Cardiac muscle cell (in vitro differentiated cells and primary cell): ENCODE results near the gene RAE1. TPM values are rescaled to one million over a fixed set of nuclear protein-coding genes. Genes with fewer than 3 reads are reported as not detected.
A peak's percentile ranks its signal among the peaks of the same experiment; 100 is the strongest.

Experiments used
- DNase-seq, 2 donors: peaks; one replicate each; pipeline versions ENCODE4 v3.0.0 to v3.0.0-alpha.2; 2010 to 2017; ENCODE audit warnings: low read depth in 1 of 2, low spot score in 1 of 2
- H3K27ac ChIP-seq: fragments of 200-600 bp; sonication (generic); 2 replicates; pipeline ENCODE4 v1.5.1; 2016
- H3K27me3 ChIP-seq: fragments of 200-600 bp; sonication (generic); 2 replicates; pipeline ENCODE4 v1.6.0; 2016; ENCODE audit warnings: control low read depth
- H3K36me3 ChIP-seq: fragments of 200-600 bp; sonication (generic); 2 replicates; pipeline ENCODE4 v1.5.1; 2016; ENCODE audit warnings: control low read depth
- H3K4me1 ChIP-seq: fragments of 200-600 bp; sonication (generic); 2 replicates; pipeline ENCODE4 v1.8.1; 2017; ENCODE audit warnings: low read depth, mild to moderate bottlenecking, mixed run types
- H3K4me3 ChIP-seq: fragments of 200-600 bp; sonication (generic); 2 replicates; pipeline ENCODE4 v1.5.1; 2016; ENCODE audit warnings: mild to moderate bottlenecking
- H3K9me3 ChIP-seq: fragments of 200-600 bp; sonication (generic); 2 replicates; pipeline ENCODE4 v1.5.1; 2017; ENCODE audit warnings: low read depth, mild to moderate bottlenecking, control low read depth
- polyA plus RNA-seq: library from polyadenylated mRNA; unstranded; fragments of >200 nt; fragmentation: Nextera tagmentation; extraction: Ambion mirVana; gene quantifications from 2 replicates; pipeline ENCODE4 v1.2.1, GENCODE V29; 2016
- total RNA-seq: library from RNA; depleted of rRNA; stranded (reverse); fragments of >200 nt; gene quantifications from 2 replicates; pipeline ENCODE4 v1.2.3, GENCODE V29; 2016
- TF ChIP-seq, protein P1 (sequence below): IDR thresholded peaks from 2 replicates; pipeline ENCODE4 v1.5.1; 2012; ENCODE audit warnings: low read depth, mild to moderate bottlenecking, low read length

The RAE1 gene
- total and polyA plus RNA-seq, 2 experiments from 2014 or later = 34.2 to 72.4 TPM

DNA sequence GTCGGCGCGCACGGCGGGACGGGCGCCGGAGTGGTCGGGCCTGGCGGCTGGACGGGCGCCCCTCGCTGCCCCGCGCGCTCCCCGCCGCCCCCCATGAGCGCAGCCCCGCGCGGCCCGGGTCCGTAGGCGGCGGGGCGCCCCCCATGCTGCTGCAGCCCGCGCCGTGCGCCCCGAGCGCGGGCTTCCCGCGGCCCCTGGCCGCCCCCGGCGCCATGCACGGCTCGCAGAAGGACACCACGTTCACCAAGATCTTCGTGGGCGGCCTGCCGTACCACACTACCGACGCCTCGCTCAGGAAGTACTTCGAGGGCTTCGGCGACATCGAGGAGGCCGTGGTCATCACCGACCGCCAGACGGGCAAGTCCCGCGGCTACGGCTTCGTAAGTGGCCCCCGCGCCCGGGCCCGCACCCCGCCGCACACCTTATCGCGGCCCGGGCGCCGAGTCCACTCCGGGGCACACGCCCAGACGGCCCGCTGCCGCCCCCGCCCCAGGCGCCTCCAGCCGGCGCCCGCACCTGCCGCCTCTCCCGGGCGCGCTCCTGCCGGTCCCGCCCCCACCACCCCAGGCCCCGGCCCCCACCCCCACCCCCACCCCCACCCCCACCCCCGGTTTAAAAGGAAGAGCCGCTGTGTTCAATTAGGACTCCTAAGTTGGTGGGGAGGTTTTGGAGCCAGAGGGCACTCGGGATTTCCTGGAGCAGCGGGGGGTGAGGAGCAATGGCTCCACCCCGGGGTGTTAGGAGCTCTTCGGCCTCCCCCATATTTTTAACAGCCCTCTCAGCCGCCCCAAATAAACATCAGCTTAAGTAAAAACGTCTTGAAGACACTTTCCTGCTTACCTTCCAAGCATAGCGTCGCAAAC lies 40.6 kb downstream of the RAE1 start:
- Histone ChIP-seq H3K4me3 (peak overlapping the region; percentile 100), H3K27ac (peak overlapping the region; percentile 93), H3K27me3 (no peaks in the 10 kb centered on the region), H3K36me3 (peaks cover 34% of the 10 kb centered on the region), H3K4me1 (peaks cover 43% of the 10 kb centered on the region), H3K9me3 (no peaks in the 10 kb centered on the region)
- TF ChIP-seq, protein P1, sequence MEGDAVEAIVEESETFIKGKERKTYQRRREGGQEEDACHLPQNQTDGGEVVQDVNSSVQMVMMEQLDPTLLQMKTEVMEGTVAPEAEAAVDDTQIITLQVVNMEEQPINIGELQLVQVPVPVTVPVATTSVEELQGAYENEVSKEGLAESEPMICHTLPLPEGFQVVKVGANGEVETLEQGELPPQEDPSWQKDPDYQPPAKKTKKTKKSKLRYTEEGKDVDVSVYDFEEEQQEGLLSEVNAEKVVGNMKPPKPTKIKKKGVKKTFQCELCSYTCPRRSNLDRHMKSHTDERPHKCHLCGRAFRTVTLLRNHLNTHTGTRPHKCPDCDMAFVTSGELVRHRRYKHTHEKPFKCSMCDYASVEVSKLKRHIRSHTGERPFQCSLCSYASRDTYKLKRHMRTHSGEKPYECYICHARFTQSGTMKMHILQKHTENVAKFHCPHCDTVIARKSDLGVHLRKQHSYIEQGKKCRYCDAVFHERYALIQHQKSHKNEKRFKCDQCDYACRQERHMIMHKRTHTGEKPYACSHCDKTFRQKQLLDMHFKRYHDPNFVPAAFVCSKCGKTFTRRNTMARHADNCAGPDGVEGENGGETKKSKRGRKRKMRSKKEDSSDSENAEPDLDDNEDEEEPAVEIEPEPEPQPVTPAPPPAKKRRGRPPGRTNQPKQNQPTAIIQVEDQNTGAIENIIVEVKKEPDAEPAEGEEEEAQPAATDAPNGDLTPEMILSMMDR = no peak
- peak in 1 of 2 donors; percentile 15 for DNase-seq

DNA sequence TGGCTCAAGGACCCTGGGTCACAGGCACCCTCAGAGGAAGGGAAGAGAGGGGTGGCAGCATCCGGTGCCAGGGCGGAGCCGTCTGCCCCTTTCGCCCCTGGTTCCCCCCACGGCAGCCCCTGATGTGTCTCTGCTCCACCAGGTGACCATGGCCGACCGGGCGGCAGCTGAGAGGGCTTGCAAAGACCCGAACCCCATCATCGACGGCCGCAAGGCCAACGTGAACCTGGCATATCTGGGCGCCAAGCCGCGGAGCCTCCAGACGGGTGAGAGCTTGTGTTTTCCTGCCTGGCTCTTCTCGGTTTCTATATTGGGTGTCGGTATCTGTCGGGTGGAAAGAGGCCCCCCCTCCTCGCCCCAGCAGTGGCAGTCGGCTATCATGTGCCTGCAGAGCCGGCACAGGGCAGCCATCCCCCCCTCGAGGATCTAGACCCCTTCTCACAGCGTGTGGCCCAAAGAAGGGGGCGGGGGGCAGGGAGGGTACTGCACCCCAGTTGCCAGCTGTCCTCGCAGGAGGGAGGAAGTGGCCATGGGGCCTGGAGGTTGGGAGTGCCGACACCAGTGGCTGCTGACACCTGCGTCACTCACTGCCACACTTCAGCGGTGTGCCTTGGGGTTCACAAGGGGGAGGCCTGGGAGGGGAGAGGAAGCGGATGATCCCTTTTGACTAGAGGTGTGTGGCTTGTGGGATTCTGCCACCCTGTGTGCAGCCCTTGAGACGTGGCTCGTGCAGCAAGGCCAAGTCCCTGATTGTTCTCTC lies 41.6 kb downstream of the RAE1 start:
- Histone ChIP-seq H3K9me3 (no peaks in the 10 kb centered on the region), H3K36me3 (peaks cover 44% of the 10 kb centered on the region), H3K27me3 (no peaks in the 10 kb centered on the region), H3K4me1 (peaks cover 53% of the 10 kb centered on the region), H3K27ac (peak overlapping the region; percentile 93), H3K4me3 (peak overlapping the region; percentile 100)
- DNase-seq = no peak
- TF ChIP-seq, protein P1 = no peak

DNA sequence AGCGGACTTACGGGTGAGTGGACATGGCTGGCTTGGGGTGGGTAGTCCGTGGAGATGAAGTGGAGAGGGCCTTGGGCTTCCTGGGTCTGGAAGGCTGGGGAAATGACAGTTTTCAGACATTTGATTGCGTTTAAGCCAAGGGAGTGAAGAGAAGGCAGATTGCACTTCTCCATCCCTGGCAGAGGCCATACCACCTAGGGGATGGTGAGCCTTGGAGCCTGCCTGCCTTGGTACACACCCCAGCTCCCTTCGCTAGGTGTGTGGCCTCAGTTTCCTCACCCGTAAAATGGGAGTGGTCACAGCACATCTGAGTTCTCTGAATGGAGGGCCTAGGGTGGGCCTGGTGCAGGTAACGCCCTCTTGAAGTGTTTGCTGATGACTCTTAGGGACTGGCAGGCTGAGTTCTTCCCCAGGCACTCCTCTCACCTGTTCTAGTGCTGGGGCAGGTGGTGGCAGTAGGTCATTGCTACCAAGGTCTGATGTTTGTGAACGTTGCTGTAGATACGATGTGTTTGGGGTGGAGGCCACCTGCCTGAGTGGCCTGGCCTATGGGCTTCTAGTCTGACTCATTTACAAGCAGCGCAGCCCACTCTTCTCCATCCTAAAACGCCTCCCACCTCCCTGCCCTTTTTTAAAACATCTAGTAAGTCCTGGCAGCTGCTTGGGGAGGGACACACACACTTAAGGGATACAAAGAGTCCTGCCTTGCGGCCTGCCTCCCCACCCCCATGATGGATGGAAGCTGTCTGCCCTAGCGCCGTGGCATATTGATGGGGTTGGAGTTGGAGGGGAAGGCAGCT lies 42.5 kb downstream of the RAE1 start:
- TF ChIP-seq, protein P1 = no peak
- Histone ChIP-seq H3K27ac (peak overlapping the region; percentile 93), H3K9me3 (no peaks in the 10 kb centered on the region), H3K4me3 (peak overlapping the region; percentile 100), H3K36me3 (peaks cover 49% of the 10 kb centered on the region), H3K27me3 (no peaks in the 10 kb centered on the region), H3K4me1 (peaks cover 61% of the 10 kb centered on the region)
- no peak for DNase-seq

DNA sequence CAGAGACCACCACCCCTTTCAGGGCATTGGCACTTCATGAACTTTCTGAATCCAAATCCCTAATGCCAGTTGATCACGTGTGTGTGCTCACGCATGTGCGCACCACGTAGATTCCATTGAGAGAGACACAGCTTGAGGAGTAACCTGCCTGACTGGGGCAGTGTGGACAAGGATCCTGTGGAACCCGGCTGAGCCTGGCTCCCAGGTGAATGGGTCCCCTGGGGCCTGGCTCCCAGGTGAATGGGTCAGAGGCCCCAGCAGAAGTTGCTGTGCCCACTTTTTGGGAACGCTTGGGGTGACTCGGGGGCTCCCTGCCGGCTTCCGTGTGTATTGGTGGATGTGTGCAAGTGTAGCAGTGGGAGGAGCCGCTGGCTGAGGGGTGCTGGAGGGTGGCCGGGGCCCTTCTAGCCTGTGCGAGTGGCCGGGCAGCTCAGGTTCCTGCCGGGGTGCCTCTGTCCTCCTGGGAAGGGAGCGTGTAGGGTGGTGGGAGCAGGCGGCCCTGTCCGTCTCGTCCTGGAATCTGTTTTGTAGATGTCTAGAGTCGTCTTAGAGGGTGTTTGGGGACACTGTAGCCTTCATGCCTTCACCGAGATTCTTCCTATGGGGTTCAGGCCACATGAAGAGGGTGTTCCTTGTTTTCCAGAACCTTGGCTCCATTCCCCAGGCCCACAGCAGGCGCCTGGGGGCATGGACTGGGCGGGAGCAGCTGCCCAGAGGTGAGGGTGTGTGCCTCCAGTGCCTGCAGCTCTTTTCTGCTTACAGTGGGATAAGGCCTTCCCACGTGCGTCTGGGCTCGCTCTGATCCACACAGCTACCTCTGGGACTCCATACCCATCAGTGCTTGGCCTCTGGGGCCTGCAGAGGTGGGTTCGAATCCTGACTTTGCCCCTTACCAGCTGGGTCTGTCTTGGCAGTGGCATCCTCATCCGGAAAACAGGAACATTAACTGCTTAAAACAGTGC lies 43.3 kb downstream of the RAE1 start:
- H3K27ac ChIP-seq = peak overlapping the region; percentile 93
- TF ChIP-seq, protein P1 = no peak

More for the DNA sequence above, 43.3 kb downstream of the RAE1 start:
- Histone ChIP-seq H3K9me3 (no peaks in the 10 kb centered on the region), H3K4me3 (peak overlapping the region; percentile 100), H3K4me1 (peaks cover 68% of the 10 kb centered on the region), H3K27me3 (no peaks in the 10 kb centered on the region), H3K36me3 (peaks cover 53% of the 10 kb centered on the region)
- DNase-seq = no peak
